SK-N-SH (cell line): Measurements from ENCODE around the gene SULT2B1. TPM values are rescaled to one million over a fixed set of nuclear protein-coding genes. Genes with fewer than 3 reads are reported as not detected.

Source experiments
- CTCF ChIA-PET: fragments of 300-600, 350-600 bp; formaldehyde crosslinking; extraction: SDS; loops from one replicate; lab custom pipeline; 2021; lab: Yijun Ruan, JAX
- POLR2A ChIA-PET: fragments of 350-600 bp; sonication (Branson Sonifier 250); formaldehyde crosslinking; extraction: SDS; loops from one replicate; lab custom pipeline; 2020; ENCODE audit warnings: antibody characterized with exemption, inconsistent platforms; lab: Yijun Ruan, JAX
- DNase-seq: peaks from one replicate; pipeline ENCODE4 v3.0.0; 2012
- H2AFZ ChIP-seq: fragments of 200-600 bp; sonication (generic); 2 replicates; pipeline ENCODE4 v1.8.1; 2016; ENCODE audit warnings: antibody characterized with exemption, mild to moderate bottlenecking, low read depth
- H3F3A ChIP-seq: fragments of 200-600 bp; sonication (generic); replicated peaks from 2 replicates; pipeline ENCODE3; 2016; ENCODE audit warnings: antibody characterized with exemption, mild to moderate bottlenecking; ENCODE audit not compliant: insufficient read depth
- H3K27ac ChIP-seq, 2 experiments: fragments of 200-500 bp in 1 of 2; fragments of 200-600 bp in 1 of 2; sonication (Bioruptor generic) in 1 of 2; sonication (generic), shearing (Covaris generic) in 1 of 2; 2 replicates each; pipeline versions ENCODE4 v1.5.1 to v1.6.1; 2014 to 2016; ENCODE audit warnings: low read depth in 2 of 2, inconsistent platforms in 1 of 2, low read length in 1 of 2, mild to moderate bottlenecking in 1 of 2, mixed read lengths in 1 of 2
- H3K27me3 ChIP-seq: fragments of 200-600 bp; sonication (generic), shearing (Covaris generic); 2 replicates; pipeline ENCODE4 v1.6.1; 2016; ENCODE audit warnings: mixed run types; ENCODE audit not compliant: insufficient read depth
- H3K36me3 ChIP-seq, 2 experiments: fragments of 200-500 bp in 1 of 2; fragments of 200-600 bp in 1 of 2; sonication (Bioruptor generic) in 1 of 2; sonication (generic) in 1 of 2; replicated peaks in 1 of 2; 2 replicates each; pipeline versions ENCODE3 to v1.5.1; 2014 to 2016; ENCODE audit warnings: low read length in 1 of 2, mild to moderate bottlenecking in 1 of 2; ENCODE audit not compliant: insufficient read depth in 2 of 2, control insufficient read depth in 1 of 2
- H3K4me1 ChIP-seq, 2 experiments: fragments of 200-500 bp in 1 of 2; fragments of 200-600 bp in 1 of 2; sonication (Bioruptor generic) in 1 of 2; sonication (generic), shearing (Covaris generic) in 1 of 2; 2 replicates each; pipeline versions ENCODE4 v1.5.1 to v1.6.1; 2014 to 2016; ENCODE audit warnings: low read depth in 1 of 2, low read length in 1 of 2, mixed run types in 1 of 2; ENCODE audit not compliant: insufficient read depth in 2 of 2, control insufficient read depth in 1 of 2
- H3K4me2 ChIP-seq: fragments of 200-600 bp; sonication (generic), shearing (Covaris generic); 2 replicates; pipeline ENCODE4 v1.6.1; 2017; ENCODE audit warnings: mixed run types
- H3K4me3 ChIP-seq, 2 experiments: fragments of 200-500 bp in 1 of 2; fragments of 200-600 bp in 1 of 2; sonication (Bioruptor generic) in 1 of 2; sonication (generic), shearing (Covaris generic) in 1 of 2; 2 replicates each; pipeline versions ENCODE4 v1.5.1 to v1.8.1; 2014 to 2016; ENCODE audit warnings: low read depth in 2 of 2, inconsistent platforms in 1 of 2, low read length in 1 of 2, mild to moderate bottlenecking in 1 of 2, mixed read lengths in 1 of 2, moderate library complexity in 1 of 2
- H3K79me2 ChIP-seq: fragments of 200-600 bp; sonication (generic); 2 replicates; pipeline ENCODE4 v1.8.1; 2017; ENCODE audit warnings: mild to moderate bottlenecking; ENCODE audit not compliant: insufficient read depth
- H3K9ac ChIP-seq: fragments of 200-600 bp; sonication (generic); 2 replicates; pipeline ENCODE4 v1.6.1; 2017; ENCODE audit warnings: mixed run types
- H3K9me2 ChIP-seq: fragments of 200-600 bp; sonication (generic); 2 replicates; pipeline ENCODE4 v1.6.1; 2017; ENCODE audit warnings: mixed run types
- H3K9me3 ChIP-seq: fragments of 200-600 bp; sonication (generic); 2 replicates; pipeline ENCODE4 v1.6.1; 2017; ENCODE audit warnings: mixed run types, mild to moderate bottlenecking, moderate library complexity
- H4K20me1 ChIP-seq: fragments of 200-600 bp; sonication (generic); 2 replicates; pipeline ENCODE4 v1.6.1; 2017; ENCODE audit warnings: mild to moderate bottlenecking, mixed run types; ENCODE audit not compliant: insufficient read depth
- EP300 ChIP-seq, 2 experiments: IDR thresholded peaks; 2 replicates each; pipeline versions ENCODE4 v1.4.0 to v1.6.1; 2012; ENCODE audit warnings: borderline replicate concordance in 1 of 2, low read depth in 1 of 2, low read length in 1 of 2
- FOSL2 ChIP-seq: IDR thresholded peaks from 2 replicates; pipeline ENCODE4 v1.4.0; 2012; ENCODE audit warnings: low read depth, mild to moderate bottlenecking, moderate library complexity, borderline replicate concordance
- FOXM1 ChIP-seq: IDR thresholded peaks from 2 replicates; pipeline ENCODE4 v1.4.0; 2012; ENCODE audit warnings: low read depth, mild to moderate bottlenecking
- MAX ChIP-seq: IDR thresholded peaks from 2 replicates; pipeline ENCODE4 v1.4.0; 2012; ENCODE audit warnings: low read depth
- MEF2A ChIP-seq: IDR thresholded peaks from 2 replicates; pipeline ENCODE4 v1.4.0; 2012; ENCODE audit warnings: low read depth, borderline replicate concordance
- NFIC ChIP-seq: IDR thresholded peaks from 2 replicates; pipeline ENCODE4 v1.4.0; 2012; ENCODE audit warnings: borderline replicate concordance
- NRF1 ChIP-seq: IDR thresholded peaks from 2 replicates; pipeline ENCODE4 v1.6.1; 2012; ENCODE audit warnings: low read depth, mild to moderate bottlenecking, low read length
- RCOR1 ChIP-seq: fragments of 150-350 bp; IDR thresholded peaks from 2 replicates; pipeline ENCODE4 v1.6.1; 2017; ENCODE audit warnings: antibody characterized with exemption, low read length
- RXRA ChIP-seq: IDR thresholded peaks from 2 replicates; pipeline ENCODE4 v1.4.0; 2012; ENCODE audit warnings: low read depth, mild to moderate bottlenecking, borderline replicate concordance
- SIN3A ChIP-seq: IDR thresholded peaks from 2 replicates; pipeline ENCODE4 v1.6.1; 2012; ENCODE audit warnings: low read depth, mild to moderate bottlenecking, low read length, moderate library complexity, borderline replicate concordance
- TCF12 ChIP-seq: IDR thresholded peaks from 2 replicates; pipeline ENCODE4 v1.4.0; 2012
- TEAD4 ChIP-seq: IDR thresholded peaks from 2 replicates; pipeline ENCODE4 v1.4.0; 2012; ENCODE audit warnings: mild to moderate bottlenecking, borderline replicate concordance; ENCODE audit not compliant: insufficient read depth
- WGBS: methylation state at CpG from one replicate; pipeline ENCODE4 v1.1.6; 2017; ENCODE audit warnings: low lambda C conversion rate; 5-methylcytosine and 5-hydroxymethylcytosine counted together
- polyA plus RNA-seq, 3 experiments: library from polyadenylated mRNA; depleted of rRNA; stranded (reverse); fragments of >200 nt; gene quantifications; 2 replicates each; pipeline ENCODE4 v1.2.3, GENCODE V29; 2012

SULT2B1 gene
- polyA plus RNA-seq, 1 of the 3 experiments (the other 2 are of a cell fraction) = 0.92 TPM

GRCh38 chr19:48552406-48553322 is 692 bp downstream of the SULT2B1 start:
- Histone ChIP-seq H4K20me1 (no peaks in the 10 kb centered on the region), H3K9me2 (no peaks in the 10 kb centered on the region), H3K27me3 (no peaks in the 10 kb centered on the region), H3K4me3 (no peak overlapping the region), H3K79me2 (no peaks in the 10 kb centered on the region), H3K36me3 (no peaks in the 10 kb centered on the region), H3K9me3 (no peaks in the 10 kb centered on the region), H3K4me2 (no peak overlapping the region), H3F3A (peaks cover 12% of the 10 kb centered on the region), H3K27ac (no peak overlapping the region), H2AFZ (no peak overlapping the region), H3K9ac (no peak overlapping the region), H3K4me1 (peaks cover 0 to 4% of the 10 kb centered on the region in 2 experiments; a peak in 1 of 4 replicates)
- CTCF ChIA-PET = interaction anchor here (0.9 to 2.0 kb wide), 3 partner anchors 31 to 46 kb away, joined by 3 to 8 read pairs (median 6); no protein-coding TSS in a partner anchor
- DNase-seq = no peak
- 86% methylated on average over 13 of the region's 19 CpGs for WGBS
- POLR2A ChIA-PET = interaction anchor here (0.7 to 0.8 kb wide), 2 partner anchors 16 to 189 kb away, joined by 3 read pairs; no protein-coding TSS in a partner anchor
- TF ChIP-seq FOSL2 = peak; percentile 14; the same call in 1 of the 2 replicates
- TF ChIP-seq MEF2A = no peak

GRCh38 chr19:48553676-48554384 is 1.9 kb downstream of the SULT2B1 start:
- no peak overlapping the region for H3K27ac ChIP-seq
- no peak overlapping the region for H3K4me2 ChIP-seq
- H3K9me3 ChIP-seq = no peaks in the 10 kb centered on the region
- H2AFZ ChIP-seq = no peak overlapping the region
- ChIA-PET CTCF (interaction anchor here (2.0 kb wide), 2 partner anchors 30 to 35 kb away, joined by 6 to 8 read pairs; no protein-coding TSS in a partner anchor), POLR2A (interaction anchor here (0.7 to 0.8 kb wide), 2 partner anchors 15 to 190 kb away, joined by 3 read pairs; no protein-coding TSS in a partner anchor)
- no peak overlapping the region for H3K9ac ChIP-seq
- no peaks in the 10 kb centered on the region for H3K36me3 ChIP-seq
- no peak for TF ChIP-seq FOXM1
- no peak for TF ChIP-seq TEAD4
- TF ChIP-seq RCOR1 = no peak
- peak; percentile 68 for TF ChIP-seq TCF12
- TF ChIP-seq RXRA = peak; percentile 57; the same call in 1 of the 2 replicates
- 0 out of 2 replicates have a peak, but pooled peaks have one; percentile 7 for TF ChIP-seq FOSL2
- TF ChIP-seq NFIC = peak; percentile 21; the same call in 1 of the 2 replicates
- no peak for TF ChIP-seq NRF1
- TF ChIP-seq EP300 (IDR thresholded peaks at IDR 0.05; ENCODE audit: borderline replicate concordance in 1 of 2, low read depth in 1 of 2, low read length in 1 of 2) = 0 out of 4 replicates have a peak, but pooled peaks of 1 of the 2 experiments have one; percentile 29
- peak; percentile 39; the same call in 1 of the 2 replicates for TF ChIP-seq MAX
- no peak for TF ChIP-seq SIN3A
- no peaks in the 10 kb centered on the region for H3K27me3 ChIP-seq
- H3K4me1 ChIP-seq = peaks cover 0 to 4% of the 10 kb centered on the region in 2 experiments; a peak in 1 of 4 replicates
- H3K79me2 ChIP-seq = no peaks in the 10 kb centered on the region
- H3K9me2 ChIP-seq = no peaks in the 10 kb centered on the region
- H3F3A ChIP-seq = peaks cover 12% of the 10 kb centered on the region
- DNase-seq = peak; percentile 67
- H4K20me1 ChIP-seq = no peaks in the 10 kb centered on the region
- WGBS = 28% methylated on average over 12 of the region's 18 CpGs
- no peak overlapping the region for H3K4me3 ChIP-seq
